GM12872 (cell line): ENCODE results near the gene XPO1.

Experiments
- TF ChIP-seq, protein P1 (sequence below): IDR thresholded peaks from 3 replicates; pipeline ENCODE4 v1.5.1; 2011; ENCODE audit warnings: low read depth, mild to moderate bottlenecking, low read length, moderate library complexity; ENCODE audit not compliant: insufficient read depth

XPO1 gene

DNA sequence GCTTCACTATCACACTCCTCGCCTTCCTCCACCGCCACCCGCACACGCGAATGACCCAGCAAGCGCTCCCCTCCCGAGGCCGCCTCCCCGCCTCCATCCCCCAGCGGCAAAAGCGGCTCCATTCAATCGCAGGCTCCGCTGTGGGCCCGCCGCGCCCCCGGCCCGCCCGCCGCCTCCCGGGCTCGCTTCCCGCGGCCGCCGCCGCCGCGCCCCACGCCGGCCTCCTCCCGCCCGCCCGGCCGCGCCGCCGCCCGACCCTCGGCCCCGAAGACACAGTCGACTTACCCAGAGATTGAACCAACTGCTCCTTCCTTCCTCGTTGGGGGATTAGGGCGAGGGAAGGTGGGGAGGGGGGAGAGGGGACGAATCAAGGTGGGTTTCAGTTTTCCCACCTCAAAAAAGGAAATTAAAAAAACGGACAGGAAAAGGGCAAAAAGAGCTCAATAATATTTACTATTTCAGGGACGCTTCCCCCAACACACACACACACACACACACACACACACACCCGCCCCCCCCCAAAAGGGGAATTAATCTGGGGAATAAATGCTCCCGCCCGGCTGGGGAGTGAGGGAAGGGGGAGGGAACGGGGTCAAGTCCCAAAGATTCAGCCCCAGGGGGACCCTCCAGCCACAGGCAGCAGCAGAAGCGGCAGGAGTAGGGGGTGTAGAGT lies 743 bp downstream of the XPO1 start:
- TF ChIP-seq, protein P1, sequence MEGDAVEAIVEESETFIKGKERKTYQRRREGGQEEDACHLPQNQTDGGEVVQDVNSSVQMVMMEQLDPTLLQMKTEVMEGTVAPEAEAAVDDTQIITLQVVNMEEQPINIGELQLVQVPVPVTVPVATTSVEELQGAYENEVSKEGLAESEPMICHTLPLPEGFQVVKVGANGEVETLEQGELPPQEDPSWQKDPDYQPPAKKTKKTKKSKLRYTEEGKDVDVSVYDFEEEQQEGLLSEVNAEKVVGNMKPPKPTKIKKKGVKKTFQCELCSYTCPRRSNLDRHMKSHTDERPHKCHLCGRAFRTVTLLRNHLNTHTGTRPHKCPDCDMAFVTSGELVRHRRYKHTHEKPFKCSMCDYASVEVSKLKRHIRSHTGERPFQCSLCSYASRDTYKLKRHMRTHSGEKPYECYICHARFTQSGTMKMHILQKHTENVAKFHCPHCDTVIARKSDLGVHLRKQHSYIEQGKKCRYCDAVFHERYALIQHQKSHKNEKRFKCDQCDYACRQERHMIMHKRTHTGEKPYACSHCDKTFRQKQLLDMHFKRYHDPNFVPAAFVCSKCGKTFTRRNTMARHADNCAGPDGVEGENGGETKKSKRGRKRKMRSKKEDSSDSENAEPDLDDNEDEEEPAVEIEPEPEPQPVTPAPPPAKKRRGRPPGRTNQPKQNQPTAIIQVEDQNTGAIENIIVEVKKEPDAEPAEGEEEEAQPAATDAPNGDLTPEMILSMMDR: no peak

DNA sequence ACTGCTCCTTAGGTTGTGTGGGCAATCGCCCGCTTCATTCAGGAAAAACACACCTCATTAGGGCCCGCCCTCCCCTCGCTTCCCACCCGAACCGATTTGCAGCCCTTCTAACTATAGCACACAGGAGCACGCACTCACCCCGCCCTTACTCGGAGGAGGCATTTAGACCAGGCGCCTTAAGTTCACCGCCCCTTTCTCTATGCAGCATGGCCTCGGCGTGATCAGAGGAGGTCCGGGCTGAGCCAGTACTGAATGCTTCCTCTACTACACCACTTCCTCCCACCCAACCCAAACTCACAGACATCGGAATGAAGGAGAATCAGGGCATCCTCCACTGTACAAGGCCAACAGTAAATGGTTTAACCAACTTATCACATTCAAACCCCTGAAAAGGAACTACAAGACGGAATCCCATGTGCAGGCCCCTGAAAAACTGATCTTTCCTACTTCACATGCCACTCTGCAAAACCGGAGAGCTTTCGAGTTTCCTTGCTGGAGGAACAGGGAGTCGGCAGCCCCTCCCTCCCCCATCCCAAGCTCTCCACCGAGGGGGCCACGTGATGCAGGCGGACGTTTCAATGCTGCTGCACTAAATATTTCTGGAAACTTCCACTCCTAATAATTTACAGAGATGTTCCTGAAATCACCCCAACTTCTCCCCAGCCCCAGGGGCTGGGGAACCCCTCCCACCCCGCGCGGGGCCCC lies 1.4 kb downstream of the XPO1 start:
- TF ChIP-seq, protein P1: no peak

DNA sequence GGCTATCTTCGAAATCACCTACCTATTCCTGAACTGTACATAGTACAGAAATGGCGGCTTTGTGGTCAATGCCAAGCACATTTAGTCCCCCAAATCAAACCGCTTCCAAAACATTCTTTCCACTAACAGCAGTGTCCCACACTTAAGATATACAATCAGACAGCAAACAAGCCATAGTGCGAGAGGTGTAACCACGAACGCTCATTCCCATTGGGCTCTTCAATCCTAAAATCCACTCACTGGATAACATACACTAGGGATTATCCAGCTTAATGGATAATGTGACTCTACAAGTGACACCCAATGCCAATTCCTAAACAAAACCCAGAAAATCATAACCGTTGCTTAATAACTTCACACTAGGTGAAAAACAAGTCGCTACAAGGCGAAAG lies 2.0 kb downstream of the XPO1 start:
- TF ChIP-seq, protein P1: no peak

DNA sequence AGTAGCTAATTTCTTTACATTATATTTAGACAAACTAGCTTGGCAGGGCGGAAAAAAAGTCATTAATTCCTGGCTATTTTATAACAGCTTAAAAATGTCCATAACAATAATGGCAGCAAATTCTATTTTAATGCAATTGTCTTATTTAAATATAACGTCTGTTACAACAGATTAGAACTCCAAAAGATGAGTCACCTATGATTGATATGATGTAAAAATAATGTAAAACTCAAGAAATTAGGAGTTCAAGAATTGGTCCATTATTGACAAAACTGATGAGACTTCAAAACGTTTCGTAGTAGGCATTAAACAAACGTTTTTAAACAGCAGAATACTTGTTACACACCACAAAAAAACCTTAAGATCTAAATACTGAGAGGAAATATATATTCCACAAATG lies 2.7 kb downstream of the XPO1 start:
- TF ChIP-seq, protein P1: no peak

DNA sequence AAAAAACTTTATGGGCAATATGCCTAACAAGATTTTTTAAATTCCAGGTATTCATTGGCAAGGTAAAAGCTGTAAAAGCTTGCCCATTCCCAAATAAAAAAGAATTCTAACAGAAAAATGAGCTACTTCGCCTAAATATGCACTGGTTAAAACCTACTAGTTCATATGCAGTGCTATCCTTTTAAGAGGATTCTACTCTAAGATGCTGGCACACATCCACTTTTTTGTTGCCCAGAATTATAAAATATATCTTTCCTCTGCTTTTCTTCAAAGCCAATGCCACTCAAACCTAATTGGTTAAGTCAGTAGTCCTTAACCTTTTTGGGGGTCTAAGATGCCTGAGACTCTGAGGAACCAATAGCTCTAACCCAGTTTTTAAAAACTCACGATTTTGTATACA lies 3.2 kb downstream of the XPO1 start:
- TF ChIP-seq, protein P1: no peak

DNA sequence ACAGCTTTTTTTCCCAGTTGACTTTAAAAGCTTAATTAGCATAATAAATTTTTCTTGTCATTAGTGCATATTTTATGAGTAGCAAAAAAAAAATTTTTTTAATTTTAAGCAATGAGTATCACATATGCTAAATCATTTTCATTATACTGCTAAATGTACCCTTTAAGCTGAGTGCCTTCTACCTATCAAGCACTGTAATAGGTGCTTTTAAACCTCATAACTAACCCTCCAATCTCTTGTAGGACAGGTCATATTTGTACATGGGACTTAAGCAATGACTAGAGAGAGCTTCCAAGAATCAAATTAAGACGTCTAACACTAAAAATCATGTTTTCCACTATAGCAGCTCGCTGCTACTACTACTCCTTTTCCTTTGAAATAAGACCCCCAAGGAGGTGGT lies 7.4 kb downstream of the XPO1 start:
- TF ChIP-seq, protein P1: no peak

DNA sequence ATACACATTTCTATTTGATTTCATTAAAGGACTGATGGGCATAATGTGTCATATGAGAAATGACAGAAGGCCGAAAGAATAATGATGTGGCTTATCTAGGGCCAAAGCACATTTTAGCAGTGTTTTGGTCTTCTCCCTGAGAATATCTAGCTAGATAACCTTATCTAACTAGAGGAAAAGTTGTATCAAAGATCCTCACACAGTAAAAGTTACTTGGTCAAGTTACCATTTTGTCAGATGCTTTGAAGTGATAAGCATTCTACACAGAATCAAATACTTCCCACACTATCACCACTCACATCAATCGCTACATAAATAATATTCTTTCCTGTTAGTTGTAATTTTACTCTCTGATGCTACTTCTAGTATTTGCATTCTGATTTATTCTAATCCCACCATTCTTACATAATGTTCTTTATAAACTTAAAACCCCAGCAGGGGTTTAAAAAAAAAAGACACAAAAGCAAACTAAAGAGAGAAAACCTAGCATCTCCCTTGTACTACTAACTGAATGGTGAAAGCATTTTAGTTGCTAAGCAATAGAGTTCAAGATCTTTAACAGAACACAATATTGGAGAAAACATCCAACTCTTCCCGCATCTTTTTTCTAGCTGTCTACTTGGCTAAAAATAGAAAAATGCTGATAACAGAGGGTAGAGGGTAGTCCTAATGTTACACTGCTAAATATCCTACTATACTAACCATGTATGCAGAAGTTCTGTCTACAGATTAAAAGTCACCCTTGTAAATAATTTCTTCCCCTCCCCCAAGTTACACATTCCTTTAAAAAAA lies 8.0 kb downstream of the XPO1 start:
- TF ChIP-seq, protein P1: no peak
